ENCODE results near the gene CHD1L. TPM values are rescaled to one million over a fixed set of nuclear protein-coding genes. Genes with fewer than 3 reads are reported as not detected.

CHD1L gene
- total and polyA plus RNA-seq, 2 of the 13 experiments (the other 11 are each of a cell fraction or from before 2014, with no cell fraction given) = 74.3 to 111 TPM

DNA sequence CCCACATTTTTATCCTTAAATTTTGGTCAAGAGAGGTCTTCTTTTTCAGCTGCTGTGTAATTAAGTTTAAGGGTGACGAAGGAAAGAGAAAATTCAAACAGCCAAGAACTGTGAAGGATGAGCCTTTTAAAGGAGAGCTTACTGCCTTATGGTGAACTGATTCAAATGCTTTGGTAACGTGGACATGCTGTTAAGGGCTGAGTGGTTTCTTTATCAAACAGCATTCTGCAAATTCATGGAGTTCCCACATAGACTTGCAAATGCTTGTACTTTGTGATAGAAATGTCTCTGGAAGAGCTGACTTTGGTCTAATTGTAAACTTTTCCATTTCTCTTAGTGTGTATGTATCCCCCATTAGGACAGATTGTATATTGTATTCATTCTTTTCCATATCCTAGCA lies 93.8 kb downstream of the CHD1L start:
- no TSS peak for BruUV-seq (replicated peaks)
- ATAC-seq = no peak
- no peaks in the 10 kb centered on the region for H3K9me3 ChIP-seq (ENCODE audit: low read length)

DNA sequence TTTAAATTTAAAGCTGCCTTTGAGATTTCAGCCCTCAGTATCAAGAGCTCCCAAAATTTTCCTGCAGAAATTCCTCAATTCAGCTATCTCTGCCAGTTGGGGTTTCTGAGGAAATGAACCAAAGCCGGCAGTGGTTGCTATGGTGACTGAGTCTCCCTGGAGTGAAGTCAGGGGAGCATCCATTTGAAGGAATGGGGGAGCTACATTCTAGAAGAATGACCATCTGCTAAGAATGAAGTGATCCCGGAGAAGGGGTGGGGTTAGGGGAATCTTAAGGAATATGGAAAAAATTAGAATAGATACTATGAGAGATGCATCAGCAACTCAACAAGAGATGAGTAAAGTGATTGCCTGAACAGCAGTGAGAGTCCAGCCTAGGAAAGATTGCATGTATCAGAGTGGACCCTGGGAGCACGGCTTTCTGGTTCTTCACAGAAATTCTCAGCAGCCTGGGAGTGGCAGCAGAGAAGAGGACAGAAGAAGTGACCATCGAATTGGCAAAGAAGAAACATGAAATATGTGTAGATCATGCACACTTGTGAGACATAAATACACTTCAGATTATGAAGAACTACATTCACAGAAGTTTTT lies 94.7 kb downstream of the CHD1L start:
- Histone ChIP-seq H3K4me3 (replicated peaks in 1 of 3; ENCODE audit: insufficient read depth in 1 of 3, low read depth in 2 of 3, low read length in 3 of 3) (no peak overlapping the region), H3K4me2 (ENCODE audit: low read depth, low read length) (no peak overlapping the region), H4K20me1 (ENCODE audit: insufficient read depth, low read length) (no peaks in the 10 kb centered on the region), H3K79me2 (ENCODE audit: insufficient read depth, low read length) (no peaks in the 10 kb centered on the region), H3K27me3 (ENCODE audit: control insufficient read depth in 1 of 2, insufficient read depth in 2 of 2, low read length in 2 of 2) (no peaks in the 10 kb centered on the region; a peak in 2 of 5 replicates), H3K9me3 (ENCODE audit: low read length) (no peaks in the 10 kb centered on the region), H3K4me1 (ENCODE audit: insufficient read depth, low read length) (peaks cover 7% of the 10 kb centered on the region; the same call in 1 of the 2 replicates), H2AFZ (ENCODE audit: low read length) (no peak overlapping the region), H3K9ac (ENCODE audit: insufficient read depth, low read depth, low read length) (no peak overlapping the region), H3K36me3 (replicated peaks in 1 of 2; ENCODE audit: control insufficient read depth in 1 of 2, insufficient read depth in 2 of 2, low read length in 2 of 2) (no peaks in the 10 kb centered on the region), H3K27ac (ENCODE audit: extremely low read length, insufficient read depth, low read length) (no peak overlapping the region)
- in situ Hi-C loops (cut with HindIII; ENCODE audit: extremely low pct_ligation_motif_present, low pct_unique_long_range_greater_than_20kb) = no loop called here
- WGBS (ENCODE audit: low lambda C conversion rate) = 1% methylated on average over 4 of the region's 4 CpGs
- DNase-seq (ENCODE audit: low spot score) (no peak), FAIRE-seq (no peak), ATAC-seq (no peak)
- intact Hi-C loops (cut with micrococcal nuclease; ENCODE audit: unreplicated experiment) = no loop called here
- ChIA-PET POLR2A (no interaction called here), CTCF (ENCODE audit: low intra/inter-chr PET ratio, low total read pairs) (no interaction called here)
- no TSS peak for BruUV-seq (replicated peaks)
- TF ChIP-seq, protein P1, sequence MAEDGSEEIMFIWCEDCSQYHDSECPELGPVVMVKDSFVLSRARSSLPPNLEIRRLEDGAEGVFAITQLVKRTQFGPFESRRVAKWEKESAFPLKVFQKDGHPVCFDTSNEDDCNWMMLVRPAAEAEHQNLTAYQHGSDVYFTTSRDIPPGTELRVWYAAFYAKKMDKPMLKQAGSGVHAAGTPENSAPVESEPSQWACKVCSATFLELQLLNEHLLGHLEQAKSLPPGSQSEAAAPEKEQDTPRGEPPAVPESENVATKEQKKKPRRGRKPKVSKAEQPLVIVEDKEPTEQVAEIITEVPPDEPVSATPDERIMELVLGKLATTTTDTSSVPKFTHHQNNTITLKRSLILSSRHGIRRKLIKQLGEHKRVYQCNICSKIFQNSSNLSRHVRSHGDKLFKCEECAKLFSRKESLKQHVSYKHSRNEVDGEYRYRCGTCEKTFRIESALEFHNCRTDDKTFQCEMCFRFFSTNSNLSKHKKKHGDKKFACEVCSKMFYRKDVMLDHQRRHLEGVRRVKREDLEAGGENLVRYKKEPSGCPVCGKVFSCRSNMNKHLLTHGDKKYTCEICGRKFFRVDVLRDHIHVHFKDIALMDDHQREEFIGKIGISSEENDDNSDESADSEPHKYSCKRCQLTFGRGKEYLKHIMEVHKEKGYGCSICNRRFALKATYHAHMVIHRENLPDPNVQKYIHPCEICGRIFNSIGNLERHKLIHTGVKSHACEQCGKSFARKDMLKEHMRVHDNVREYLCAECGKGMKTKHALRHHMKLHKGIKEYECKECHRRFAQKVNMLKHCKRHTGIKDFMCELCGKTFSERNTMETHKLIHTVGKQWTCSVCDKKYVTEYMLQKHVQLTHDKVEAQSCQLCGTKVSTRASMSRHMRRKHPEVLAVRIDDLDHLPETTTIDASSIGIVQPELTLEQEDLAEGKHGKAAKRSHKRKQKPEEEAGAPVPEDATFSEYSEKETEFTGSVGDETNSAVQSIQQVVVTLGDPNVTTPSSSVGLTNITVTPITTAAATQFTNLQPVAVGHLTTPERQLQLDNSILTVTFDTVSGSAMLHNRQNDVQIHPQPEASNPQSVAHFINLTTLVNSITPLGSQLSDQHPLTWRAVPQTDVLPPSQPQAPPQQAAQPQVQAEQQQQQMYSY (CRISPR knock-in tag; IDR thresholded peaks at IDR 0.05) = no peak
- TF ChIP-seq SKI (IDR thresholded peaks at IDR 0.05; ENCODE audit: partially characterized antibody) = no peak
- TF ChIP-seq, protein P2, sequence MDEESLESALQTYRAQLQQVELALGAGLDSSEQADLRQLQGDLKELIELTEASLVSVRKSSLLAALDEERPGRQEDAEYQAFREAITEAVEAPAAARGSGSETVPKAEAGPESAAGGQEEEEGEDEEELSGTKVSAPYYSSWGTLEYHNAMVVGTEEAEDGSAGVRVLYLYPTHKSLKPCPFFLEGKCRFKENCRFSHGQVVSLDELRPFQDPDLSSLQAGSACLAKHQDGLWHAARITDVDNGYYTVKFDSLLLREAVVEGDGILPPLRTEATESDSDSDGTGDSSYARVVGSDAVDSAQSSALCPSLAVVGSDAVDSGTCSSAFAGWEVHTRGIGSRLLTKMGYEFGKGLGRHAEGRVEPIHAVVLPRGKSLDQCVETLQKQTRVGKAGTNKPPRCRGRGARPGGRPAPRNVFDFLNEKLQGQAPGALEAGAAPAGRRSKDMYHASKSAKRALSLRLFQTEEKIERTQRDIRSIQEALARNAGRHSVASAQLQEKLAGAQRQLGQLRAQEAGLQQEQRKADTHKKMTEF (CRISPR knock-in tag; IDR thresholded peaks at IDR 0.05) = no peak
- TF ChIP-seq SOX5 (CRISPR knock-in tag; IDR thresholded peaks at IDR 0.05; ENCODE audit: borderline replicate concordance) = no peak
- TF ChIP-seq, protein P3, sequence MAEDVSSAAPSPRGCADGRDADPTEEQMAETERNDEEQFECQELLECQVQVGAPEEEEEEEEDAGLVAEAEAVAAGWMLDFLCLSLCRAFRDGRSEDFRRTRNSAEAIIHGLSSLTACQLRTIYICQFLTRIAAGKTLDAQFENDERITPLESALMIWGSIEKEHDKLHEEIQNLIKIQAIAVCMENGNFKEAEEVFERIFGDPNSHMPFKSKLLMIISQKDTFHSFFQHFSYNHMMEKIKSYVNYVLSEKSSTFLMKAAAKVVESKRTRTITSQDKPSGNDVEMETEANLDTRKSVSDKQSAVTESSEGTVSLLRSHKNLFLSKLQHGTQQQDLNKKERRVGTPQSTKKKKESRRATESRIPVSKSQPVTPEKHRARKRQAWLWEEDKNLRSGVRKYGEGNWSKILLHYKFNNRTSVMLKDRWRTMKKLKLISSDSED (CRISPR knock-in tag; IDR thresholded peaks at IDR 0.05) = no peak
- TF ChIP-seq ZNF567 (CRISPR knock-in tag; IDR thresholded peaks at IDR 0.05; ENCODE audit: borderline replicate concordance) = no peak

More for the DNA sequence above, 93.8 kb downstream of the CHD1L start:
- intact Hi-C loops (cut with micrococcal nuclease; ENCODE audit: unreplicated experiment) (no loop called here), in situ Hi-C loops (cut with HindIII; ENCODE audit: extremely low pct_ligation_motif_present, low pct_unique_long_range_greater_than_20kb) (no loop called here)
- whole genome bisulfite sequencing (ENCODE audit: low lambda C conversion rate) = 9% methylated on average over 2 of the region's 2 CpGs
- ChIA-PET CTCF (ENCODE audit: low intra/inter-chr PET ratio, low total read pairs) (no interaction called here), POLR2A (no interaction called here)
- H3K36me3 ChIP-seq (replicated peaks in 1 of 2; ENCODE audit: control insufficient read depth in 1 of 2, insufficient read depth in 2 of 2, low read length in 2 of 2) = no peaks in the 10 kb centered on the region
- FAIRE-seq = no peak
- H3K27me3 ChIP-seq (ENCODE audit: control insufficient read depth in 1 of 2, insufficient read depth in 2 of 2, low read length in 2 of 2) = no peaks in the 10 kb centered on the region; a peak in 2 of 5 replicates
- H2AFZ ChIP-seq (ENCODE audit: low read length) = no peak overlapping the region
- no peak for DNase-seq (ENCODE audit: low spot score)
- TF ChIP-seq, protein P4, sequence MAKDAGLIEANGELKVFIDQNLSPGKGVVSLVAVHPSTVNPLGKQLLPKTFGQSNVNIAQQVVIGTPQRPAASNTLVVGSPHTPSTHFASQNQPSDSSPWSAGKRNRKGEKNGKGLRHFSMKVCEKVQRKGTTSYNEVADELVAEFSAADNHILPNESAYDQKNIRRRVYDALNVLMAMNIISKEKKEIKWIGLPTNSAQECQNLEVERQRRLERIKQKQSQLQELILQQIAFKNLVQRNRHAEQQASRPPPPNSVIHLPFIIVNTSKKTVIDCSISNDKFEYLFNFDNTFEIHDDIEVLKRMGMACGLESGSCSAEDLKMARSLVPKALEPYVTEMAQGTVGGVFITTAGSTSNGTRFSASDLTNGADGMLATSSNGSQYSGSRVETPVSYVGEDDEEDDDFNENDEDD (CRISPR knock-in tag; IDR thresholded peaks at IDR 0.05; ENCODE audit: borderline replicate concordance) = no peak
- TF ChIP-seq ZNF136 (CRISPR knock-in tag; IDR thresholded peaks at IDR 0.05; ENCODE audit: low read depth) (no peak), ZNF776 (CRISPR knock-in tag; IDR thresholded peaks at IDR 0.05) (no peak), ZNF879 (CRISPR knock-in tag; IDR thresholded peaks at IDR 0.05) (no peak), ZNF674 (CRISPR knock-in tag; IDR thresholded peaks at IDR 0.05; ENCODE audit: low read depth) (no peak), KLF6 (CRISPR knock-in tag; IDR thresholded peaks at IDR 0.05) (no peak)
- TF ChIP-seq, protein P5, sequence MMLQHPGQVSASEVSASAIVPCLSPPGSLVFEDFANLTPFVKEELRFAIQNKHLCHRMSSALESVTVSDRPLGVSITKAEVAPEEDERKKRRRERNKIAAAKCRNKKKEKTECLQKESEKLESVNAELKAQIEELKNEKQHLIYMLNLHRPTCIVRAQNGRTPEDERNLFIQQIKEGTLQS (CRISPR knock-in tag; IDR thresholded peaks at IDR 0.05) = no peak
- no peaks in the 10 kb centered on the region for H4K20me1 ChIP-seq (ENCODE audit: insufficient read depth, low read length)
- H3K4me2 ChIP-seq (ENCODE audit: low read depth, low read length) = no peak overlapping the region
- H3K79me2 ChIP-seq (ENCODE audit: insufficient read depth, low read length) = no peaks in the 10 kb centered on the region
- H3K4me1 ChIP-seq (ENCODE audit: insufficient read depth, low read length) = 0 out of 2 replicates have a peak, but pooled peaks cover 1% of the 10 kb centered on the region
- H3K4me3 ChIP-seq (replicated peaks in 1 of 3; ENCODE audit: insufficient read depth in 1 of 3, low read depth in 2 of 3, low read length in 3 of 3) = no peak overlapping the region
- H3K27ac ChIP-seq (ENCODE audit: extremely low read length, insufficient read depth, low read length) = no peak overlapping the region
- H3K9ac ChIP-seq (ENCODE audit: insufficient read depth, low read depth, low read length) = no peak overlapping the region
